Forelimb muscle (tissue), 1 donor: Measurements from ENCODE around the gene MCEMP1. TPM values are rescaled to one million over a fixed set of nuclear protein-coding genes. Genes with fewer than 3 reads are reported as not detected.
"Not testable (repeated sequence)": the region's sequence is repeated elsewhere in the genome, so short reads cannot be mapped to it uniquely, and the experiment has no call there.

Source experiments
- DNase-seq: peaks from one replicate; pipeline ENCODE4 v3.0.0-alpha.2; 2013; ENCODE audit warnings: low read depth
- polyA plus RNA-seq: library from polyadenylated mRNA; unstranded; fragments of 120-200 nt; gene quantifications from one replicate; pipeline ENCODE4 v1.2.1, GENCODE V29; 2013; ENCODE audit not compliant: insufficient read length

The MCEMP1 gene
- polyA plus RNA-seq, 1 donor: 0.14 TPM

GRCh38 chr19:7643629-7644549, 33.0 kb upstream of the MCEMP1 start:
- DNase-seq: not testable (repeated sequence)

DNA sequence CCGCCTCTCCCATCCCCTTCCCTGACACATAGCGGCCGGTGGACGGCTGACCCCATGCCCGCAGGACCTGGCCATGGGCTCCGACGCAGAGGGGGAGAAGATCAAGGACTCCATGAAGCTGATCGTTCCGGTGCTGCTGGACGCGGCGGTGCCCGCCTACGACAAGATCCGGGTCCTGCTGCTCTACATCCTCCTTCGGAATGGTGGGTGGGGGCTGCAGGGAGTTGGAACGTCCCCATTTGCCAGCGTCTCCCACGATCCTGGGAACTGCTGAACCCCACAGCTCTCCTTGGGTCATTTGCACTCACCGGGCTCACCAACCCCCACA, 32.4 kb upstream of the MCEMP1 start:
- DNase-seq: no peak

DNA sequence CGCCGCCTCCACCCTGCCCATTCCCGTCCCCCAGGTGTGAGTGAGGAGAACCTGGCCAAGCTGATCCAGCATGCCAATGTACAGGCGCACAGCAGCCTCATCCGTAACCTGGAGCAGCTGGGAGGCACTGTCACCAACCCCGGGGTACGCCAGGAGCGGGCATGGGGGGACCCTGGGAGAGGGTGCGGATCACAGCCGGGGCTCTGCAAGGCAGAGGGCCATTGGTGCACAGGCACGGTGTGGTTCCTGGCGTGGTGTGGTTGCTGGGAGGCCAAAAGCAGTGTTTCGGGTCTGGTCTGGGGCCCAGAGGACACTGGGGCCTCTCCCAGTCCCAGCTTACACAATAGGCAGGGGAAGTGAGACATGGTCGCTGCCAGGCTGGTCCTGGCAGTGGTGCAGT, 31.7 kb upstream of the MCEMP1 start:
- DNase-seq: no peak

DNA sequence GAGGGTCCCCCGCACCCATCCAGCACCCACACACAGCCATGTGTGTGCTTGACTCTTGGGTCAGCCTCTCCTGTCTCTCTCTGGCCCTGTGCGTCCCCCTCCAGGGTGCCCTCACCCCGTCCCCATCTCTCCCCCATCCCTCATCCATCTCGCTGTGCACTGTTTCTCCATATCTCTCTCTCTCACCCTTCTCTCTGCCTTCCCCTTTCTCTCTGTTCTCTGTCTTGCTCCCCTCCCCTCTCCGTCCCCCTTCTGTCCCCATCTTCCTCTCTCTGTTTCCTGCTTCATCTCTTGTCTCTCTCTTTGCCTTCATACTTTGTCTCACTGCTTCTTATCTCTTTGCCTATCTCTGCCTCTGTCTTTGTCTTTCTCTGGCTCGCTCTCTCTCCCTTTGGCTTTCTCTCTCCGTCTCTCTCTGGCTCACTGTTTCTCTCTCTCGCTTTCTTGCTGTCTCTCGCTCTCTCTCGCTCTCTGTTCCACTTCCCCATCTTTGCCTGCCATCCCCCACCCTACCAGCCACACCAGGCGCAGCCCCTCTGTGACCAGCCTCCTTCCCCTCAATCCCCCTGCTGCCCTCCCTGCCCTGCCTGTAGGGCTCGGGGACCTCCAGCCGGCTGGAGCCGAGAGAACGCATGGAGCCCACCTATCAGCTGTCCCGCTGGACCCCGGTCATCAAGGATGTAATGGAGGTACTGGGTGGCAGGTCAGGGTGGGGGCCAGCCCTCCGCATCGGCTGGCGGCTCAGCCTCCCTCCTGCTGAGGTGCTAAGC, 31.0 kb upstream of the MCEMP1 start:
- DNase-seq: no peak

DNA sequence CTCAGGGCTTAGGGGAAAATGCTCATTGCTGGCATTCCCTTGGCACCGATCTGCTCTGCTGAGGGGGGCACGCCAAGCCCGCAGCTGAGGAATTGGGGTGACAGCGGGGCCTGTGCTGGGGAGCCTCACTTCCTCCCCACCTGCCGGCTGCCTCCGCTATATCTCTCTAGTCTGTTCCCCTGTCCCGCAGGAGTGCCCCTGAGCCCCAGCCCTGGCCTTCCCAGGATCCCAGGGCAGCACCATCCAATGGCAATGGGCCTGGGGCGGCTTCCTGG, 30.5 kb upstream of the MCEMP1 start:
- DNase-seq: no peak

- DNase-seq: no peak
These were observed 29.7 kb upstream of the MCEMP1 start for GRCh38 chr19:7647156-7647555.

- no peak for DNase-seq
These were observed 28.4 kb upstream of the MCEMP1 start for GRCh38 chr19:7648265-7649014.

- DNase-seq: no peak
These were observed 26.7 kb upstream of the MCEMP1 start for GRCh38 chr19:7650148-7650547.

GRCh38 chr19:7652061-7652641, 24.7 kb upstream of the MCEMP1 start:
- peak; percentile 52 for DNase-seq

GRCh38 chr19:7654401-7654800, 22.5 kb upstream of the MCEMP1 start:
- no peak for DNase-seq

DNA sequence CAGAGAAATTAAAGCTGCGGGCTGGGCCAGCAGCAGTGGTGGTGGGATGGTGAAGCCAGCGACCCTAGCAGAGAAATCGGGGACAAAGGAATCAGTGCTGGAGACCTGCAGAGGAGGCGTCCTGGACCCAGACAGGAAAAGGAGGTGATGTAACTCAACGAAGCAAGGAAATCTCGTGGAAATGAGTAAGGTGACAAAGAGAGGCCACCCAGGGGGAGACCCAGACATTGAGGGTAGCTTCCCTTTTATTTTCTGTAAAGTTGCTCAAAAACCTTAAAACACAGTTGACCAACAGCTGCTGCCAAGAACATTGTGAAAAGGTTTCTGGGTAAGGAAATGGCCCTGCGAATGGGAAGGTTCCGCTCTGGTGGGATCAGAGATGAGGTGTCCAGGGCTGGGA, 21.3 kb upstream of the MCEMP1 start:
- DNase-seq: no peak

GRCh38 chr19:7657131-7657751, 19.6 kb upstream of the MCEMP1 start:
- DNase-seq: no peak

DNA sequence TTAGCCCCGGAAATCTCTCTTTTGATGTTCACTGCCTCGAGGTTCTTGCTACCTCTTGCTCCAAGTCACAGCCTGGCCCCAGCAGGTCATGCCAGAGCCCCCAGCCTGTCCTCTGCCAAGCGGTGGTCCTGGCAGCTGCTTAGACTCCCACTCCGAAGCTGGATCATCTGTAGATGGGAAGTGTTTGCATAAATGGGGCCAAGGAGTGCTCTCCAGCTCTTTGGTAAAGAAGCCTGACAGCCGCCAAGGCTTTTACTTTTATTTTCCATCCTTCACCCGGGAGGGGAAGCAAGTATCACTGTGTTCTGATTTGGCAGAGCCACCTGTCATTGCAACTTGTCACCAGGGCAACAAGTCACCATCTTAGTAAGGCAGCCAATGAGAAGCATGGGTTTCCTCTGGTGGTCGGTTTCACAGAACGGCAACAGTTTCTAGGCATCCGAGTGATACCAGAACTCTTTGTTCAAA, 18.6 kb upstream of the MCEMP1 start:
- DNase-seq: no peak

GRCh38 chr19:7661744-7662538, 14.9 kb upstream of the MCEMP1 start:
- DNase-seq: no peak

DNA sequence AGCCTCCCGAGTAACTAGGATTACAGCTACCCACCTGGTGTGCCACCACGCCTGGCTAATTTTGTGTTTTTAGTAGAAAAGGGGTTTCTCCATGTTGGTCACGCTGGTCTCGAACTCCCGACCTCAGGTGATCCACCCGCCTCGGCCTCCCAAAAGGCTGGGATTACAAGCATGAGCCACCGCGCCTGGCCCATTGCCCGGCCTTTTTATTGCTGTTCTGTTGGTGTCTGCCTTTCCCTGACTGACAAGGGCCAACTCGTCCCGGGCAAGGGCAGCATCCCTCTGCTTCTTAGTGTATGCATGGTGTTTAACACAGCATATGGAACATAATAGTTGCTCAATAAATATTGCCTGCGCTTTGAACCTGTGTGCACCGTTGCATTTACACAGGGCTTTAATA, 14.2 kb upstream of the MCEMP1 start:
- DNase-seq: no peak

- DNase-seq: no peak
These were observed 13.2 kb upstream of the MCEMP1 start for GRCh38 chr19:7663706-7664105.

DNA sequence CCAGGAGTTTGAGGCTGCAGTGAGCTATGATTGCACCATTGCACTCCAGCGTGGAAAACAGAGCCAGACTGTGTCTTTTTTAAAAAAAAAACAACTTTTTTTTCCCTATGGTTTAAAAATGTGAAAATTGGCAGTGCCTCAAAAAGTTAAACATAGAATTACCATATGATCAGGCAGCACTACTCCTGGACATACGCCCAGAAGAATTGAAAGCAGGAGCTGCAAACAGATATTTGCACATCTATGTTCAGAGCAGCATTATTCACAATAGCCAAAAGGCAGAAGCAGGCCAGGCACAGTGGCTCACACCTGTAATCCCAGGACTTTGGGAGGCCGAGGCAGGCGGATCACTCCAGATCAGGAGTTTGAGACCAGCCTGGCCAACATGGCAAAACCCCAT, 11.8 kb upstream of the MCEMP1 start:
- peak; percentile 83 for DNase-seq

DNA sequence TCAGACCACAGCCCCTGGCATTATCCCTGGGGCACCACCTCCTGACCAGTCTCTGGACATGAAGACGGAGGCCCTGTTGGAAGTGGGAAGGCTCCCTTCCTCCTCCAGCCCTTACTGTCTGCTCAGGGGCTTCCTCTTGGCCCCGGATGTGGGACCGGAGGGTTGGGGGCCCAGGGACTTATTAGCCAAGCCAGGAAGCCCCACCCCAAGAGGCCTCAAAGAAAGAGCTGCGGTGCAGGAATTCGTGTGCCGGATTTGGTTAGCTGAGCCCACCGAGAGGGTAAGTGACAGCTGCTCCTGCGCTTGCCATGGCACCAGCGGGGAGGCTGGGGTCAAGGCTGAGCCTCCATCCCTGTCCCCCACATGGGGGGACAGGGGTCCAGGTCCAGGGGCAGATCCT, 8.0 kb upstream of the MCEMP1 start, which contains the start of gene RETN:
Gene RETN, plus strand, starts transcription at position 208 of the 400 bp plus-strand sequence. CDS start 278 bp downstream, outside the sequence.
- DNase-seq: no peak

GRCh38 chr19:7669641-7670040, 7.2 kb upstream of the MCEMP1 start:
- DNase-seq: no peak

- no peak for DNase-seq
These were observed 6.6 kb upstream of the MCEMP1 start for GRCh38 chr19:7670150-7670783.
